Measurements from ENCODE around the gene SOX21.
A peak's percentile ranks its signal among the peaks of the same experiment; 100 is the strongest.
"Not testable (repeated sequence)": the region's sequence is repeated elsewhere in the genome, so short reads cannot be mapped to it uniquely, and the experiment has no call there.

SOX21 gene

DNA sequence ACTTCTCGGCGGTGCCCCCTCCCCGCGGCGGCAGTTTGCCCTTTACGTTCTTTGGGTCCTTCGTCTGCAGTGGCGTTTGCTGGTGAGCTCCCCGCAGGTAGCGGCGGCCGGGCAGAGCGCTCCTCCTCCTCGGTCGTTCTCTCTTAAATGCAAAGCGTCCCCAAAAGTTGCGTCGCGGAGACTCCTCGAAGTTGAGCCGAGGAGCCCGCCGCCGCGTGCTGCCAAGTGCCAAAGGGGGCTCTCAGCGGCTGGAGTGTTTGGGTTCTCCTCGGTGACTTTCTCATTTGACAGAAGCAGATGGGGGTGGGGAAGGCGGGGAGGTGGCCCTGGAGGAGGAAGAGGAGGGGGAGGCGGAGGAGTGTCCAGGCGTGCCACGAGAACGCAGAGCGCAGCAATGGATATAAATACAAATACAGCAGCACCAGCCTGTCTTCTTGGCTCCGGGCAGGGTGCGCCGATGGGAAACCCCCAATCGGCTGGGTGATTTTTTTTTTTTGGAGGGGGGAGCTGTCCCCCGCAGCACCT, at the start of gene SOX21:
SOX21 (minus strand) TSS at position 259 of the 525 bp plus-strand sequence. CDS start 496 bp downstream, outside the sequence.
- no peak for DNase-seq (ENCODE audit: low spot score)

DNA sequence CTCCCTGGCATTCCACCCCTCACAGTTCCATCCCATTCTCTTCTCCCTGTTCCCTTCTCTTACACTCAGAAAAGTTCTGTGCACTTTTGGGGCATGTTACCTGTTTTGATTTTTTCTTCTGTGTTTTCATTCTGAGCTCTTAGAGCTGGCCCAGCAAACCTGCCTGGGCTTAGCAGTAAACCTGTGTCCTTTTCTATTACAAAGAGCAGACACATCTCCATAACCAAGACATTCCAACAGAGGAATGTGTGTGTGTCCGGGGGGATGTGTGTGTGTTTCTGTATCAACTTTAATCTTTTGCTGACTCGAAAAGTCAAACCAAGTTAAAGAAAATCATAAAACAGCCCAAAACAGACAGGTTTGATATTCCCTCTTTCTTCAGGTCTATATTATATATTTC, 49.1 kb upstream of the SOX21 start:
- no peak for DNase-seq (ENCODE audit: low spot score)

- no peak for DNase-seq (ENCODE audit: low spot score)
Measured at GRCh38 chr13:94759120-94759728, 46.9 kb upstream of the SOX21 start.

DNA sequence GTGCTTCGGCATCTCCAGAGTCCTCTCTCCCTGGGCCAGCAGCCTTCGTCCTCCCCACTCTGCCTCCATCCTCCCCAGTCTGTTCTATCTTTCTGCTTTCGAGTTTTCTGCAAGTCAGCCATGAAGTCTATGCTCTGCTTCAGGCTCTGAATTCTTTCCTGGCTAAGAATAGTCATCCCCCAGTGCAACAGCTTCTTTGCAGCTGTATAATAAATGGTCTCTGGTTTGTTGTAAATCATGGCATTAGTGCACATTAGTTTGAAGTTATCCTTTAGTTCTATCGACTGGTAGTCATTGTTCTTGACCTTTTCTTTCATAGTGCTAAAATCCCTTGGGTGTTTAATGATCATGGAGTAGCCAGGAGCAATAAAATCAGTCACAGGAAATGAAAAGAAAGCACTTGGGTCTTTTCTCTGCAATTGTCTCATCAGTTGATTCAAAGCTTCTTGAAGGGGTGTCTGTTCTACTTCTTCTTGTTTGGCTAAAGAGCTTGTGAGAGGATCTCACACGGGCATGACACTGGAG, 46.2 kb upstream of the SOX21 start:
- DNase-seq (ENCODE audit: low spot score), result no peak

DNA sequence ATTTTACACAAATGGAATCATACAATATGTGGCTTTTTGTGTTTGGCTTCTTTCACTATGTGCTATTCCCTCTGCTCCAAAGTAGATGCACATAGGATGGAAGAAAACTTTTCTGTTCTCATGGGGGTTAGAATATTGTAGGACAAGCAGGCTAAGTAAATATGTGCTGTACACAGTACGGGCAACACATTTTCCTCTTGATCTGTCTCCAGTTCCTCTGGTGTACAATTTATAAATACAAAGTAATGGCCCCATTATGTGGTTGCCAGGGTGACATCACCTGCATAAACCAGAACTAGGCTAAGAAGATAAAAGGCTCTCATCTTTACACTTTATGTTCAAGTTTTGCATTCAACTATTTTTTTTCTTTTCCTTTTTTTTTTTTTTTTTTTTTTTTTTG, 41.0 kb upstream of the SOX21 start:
- DNase-seq (ENCODE audit: low spot score), result no peak

DNA sequence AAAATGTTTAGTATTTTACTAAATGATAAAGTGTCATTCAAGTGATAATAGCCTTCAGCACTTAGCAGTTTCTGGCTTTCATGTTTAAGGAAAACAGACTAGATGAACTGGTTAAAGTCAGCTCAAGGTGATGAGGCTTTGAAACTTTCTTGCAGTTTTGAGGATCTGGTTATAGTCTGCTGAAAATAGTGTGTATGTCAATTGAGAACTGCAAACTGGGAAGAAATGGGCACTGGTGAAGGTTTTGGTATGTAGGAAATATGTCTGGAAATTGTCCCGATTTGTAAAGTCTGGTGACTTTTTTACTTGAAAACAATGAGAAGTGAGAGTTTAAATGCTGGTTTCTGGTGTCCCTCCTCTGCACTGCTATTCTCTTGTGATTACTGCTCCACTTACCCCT, 36.8 kb upstream of the SOX21 start:
- no peak for DNase-seq (ENCODE audit: low spot score)

DNA sequence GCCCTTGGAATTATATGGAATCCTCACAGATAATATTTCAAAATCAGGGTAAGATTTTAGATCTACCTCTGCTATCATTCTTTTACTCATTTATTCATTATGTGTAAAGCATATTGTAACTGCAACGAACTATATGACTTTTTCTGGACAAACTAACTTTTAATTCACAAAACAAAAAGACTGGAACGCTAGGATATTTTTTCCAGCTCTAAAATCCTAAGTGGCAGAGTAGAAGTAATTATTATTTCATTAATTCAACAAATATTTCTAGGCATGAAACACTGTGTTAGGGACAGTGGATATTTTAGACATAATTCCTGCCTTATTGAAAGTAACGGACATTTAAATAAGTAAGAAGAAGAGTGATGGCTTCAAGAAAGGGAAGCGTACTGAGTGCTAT, 26.9 kb upstream of the SOX21 start:
- no peak for DNase-seq (ENCODE audit: low spot score)

DNA sequence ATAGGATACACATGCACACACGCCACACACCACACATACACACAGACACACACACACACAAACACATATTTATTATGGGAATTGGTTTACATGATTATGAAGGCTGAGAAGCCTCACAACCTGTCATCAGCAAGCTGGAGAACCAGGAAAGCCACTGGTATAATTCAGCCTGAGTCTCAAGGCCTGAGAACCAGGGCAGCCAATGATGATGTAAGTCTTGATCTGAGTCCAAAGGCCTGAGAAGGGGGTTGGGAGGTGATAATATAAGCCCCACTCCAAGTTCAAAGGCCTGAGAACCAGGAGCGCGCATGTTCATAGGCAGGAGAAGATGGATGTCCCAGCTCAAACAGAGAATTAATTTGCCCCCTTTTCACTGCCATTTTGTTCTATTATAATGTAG, 18.7 kb upstream of the SOX21 start:
- no peak for DNase-seq (ENCODE audit: low spot score)

DNA sequence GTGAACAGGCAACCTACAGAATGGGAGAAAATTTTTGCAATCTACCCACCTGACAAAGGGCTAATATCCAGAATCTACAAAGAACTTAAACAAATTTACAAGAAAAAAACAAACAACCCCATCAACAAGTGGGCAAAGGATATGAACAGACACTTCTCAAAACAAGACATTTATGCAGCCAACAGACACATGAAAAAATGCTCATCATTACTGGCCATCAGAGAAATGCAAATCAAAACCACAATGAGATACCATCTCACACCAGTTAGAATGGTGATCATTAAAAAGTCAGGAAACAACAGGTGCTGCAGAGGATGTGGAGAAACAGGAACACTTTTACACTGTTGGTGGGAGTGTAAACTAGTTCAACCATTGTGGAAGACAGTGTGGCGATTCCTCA, 17.6 kb upstream of the SOX21 start:
- not testable (repeated sequence) for DNase-seq (ENCODE audit: low spot score)

DNA sequence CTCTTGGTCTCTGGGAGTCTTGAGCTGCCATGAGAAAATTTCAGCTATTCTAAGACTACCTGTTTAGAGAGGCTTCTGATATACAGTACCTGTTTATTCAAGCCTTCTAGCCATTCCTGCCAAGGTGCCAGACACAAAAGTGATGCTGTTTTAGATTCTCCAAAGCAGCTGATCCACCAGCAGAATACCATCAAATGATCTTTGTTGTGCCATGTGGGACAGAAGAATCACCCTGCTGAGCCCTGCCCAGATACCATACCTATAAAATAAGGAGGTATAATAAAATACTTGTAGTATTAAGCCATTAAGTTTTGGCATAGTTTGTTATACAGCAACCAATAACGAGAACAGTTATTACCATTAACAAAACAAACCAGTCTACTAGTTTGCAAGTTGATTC, 14.1 kb upstream of the SOX21 start:
- DNase-seq (ENCODE audit: low spot score), result no peak

DNA sequence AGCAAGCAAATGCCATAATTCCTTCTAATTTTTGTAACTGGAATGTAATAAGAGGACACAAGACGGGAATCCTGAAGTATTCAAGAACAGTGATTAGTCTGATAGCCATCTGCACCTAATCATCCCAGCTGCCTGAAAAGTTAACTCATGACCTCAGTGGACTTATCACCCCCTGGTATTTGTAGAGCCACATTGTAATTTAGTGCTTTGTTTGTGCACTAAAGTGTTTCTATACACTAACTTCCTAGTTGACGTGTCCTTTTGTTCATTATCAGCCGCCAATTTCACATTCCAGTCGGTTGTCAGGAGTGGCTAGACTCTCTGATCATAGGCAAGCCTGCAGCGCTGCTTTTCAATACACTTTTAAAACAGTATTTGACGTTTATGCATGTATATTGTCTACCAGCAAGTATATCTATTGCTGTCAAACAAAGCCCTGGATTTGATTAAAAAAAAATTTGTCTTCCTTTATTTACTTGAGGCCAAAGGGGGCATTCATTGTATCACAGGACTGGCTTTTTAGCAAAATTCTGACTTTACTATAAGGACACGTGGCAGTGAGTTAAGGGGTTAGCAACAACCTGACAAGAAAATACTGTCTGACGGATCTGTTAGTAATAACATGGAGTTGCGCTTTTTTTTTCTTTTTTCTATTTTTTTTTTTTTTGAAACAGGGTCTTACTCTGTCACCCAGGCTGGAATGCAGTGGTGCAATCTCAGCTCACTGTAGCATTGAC, 10.4 kb upstream of the SOX21 start:
- DNase-seq (ENCODE audit: low spot score), result no peak

DNA sequence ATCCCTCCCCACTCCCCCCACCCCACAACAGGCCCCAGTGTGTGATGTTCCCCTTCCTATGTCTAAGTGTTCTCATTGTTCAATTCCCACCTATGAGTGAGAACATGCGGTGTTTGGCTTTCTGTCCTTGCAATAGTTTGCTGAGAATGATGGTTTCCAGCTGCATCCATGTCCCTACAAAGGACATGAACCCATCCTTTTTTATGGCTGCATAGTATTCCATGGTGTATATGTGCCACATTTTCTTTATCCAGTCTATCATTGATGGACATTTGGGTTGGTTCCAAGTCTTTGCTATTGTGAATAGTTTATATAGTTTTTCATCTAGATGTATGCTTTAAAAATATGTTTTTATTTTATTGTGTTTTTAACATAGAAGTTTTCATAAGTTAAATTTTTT, 6.4 kb upstream of the SOX21 start:
- not testable (repeated sequence) for DNase-seq (ENCODE audit: low spot score)

DNA sequence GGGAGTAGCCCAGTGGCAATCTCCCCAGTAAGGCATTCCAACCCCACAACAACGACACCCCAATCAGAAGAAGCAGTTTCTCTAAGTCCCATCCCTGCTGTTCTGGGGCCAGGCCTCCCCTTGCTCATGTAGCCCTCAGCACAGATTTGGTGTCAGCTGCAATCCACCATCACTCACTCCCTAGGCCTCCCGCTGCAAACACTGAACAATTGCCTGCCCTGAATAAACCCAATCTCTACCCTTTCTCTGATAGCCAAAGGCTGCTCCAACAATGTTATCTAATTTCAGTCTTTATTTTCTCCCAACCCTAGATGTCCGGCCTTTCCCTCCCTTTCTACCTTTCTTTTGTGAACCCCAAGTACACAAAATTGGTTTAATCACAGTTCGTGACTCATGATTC, 5.6 kb upstream of the SOX21 start:
- no peak for DNase-seq (ENCODE audit: low spot score)

DNA sequence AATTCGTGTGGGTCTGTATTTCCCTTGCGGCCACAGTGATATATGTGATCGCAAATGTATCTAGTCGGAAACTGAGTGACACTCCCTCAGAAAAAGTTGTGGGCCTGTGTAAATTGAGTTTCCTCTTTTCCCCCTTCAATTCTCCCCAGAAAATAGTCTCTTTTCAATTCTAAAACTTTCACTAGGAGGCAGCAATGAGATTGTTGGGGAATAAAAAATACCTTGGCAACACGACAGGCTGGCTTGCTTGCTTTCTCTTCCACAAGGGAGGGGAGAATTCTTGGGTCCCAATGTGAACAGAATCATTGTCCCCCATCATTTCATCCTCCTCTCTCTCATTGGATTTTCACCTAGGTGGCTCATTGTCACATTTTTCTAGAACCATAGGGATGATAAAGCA, 3.7 kb upstream of the SOX21 start:
- no peak for DNase-seq (ENCODE audit: low spot score)

GRCh38 chr13:94713561-94714182, 1.3 kb upstream of the SOX21 start:
- DNase-seq (ENCODE audit: low spot score), result no peak

DNA sequence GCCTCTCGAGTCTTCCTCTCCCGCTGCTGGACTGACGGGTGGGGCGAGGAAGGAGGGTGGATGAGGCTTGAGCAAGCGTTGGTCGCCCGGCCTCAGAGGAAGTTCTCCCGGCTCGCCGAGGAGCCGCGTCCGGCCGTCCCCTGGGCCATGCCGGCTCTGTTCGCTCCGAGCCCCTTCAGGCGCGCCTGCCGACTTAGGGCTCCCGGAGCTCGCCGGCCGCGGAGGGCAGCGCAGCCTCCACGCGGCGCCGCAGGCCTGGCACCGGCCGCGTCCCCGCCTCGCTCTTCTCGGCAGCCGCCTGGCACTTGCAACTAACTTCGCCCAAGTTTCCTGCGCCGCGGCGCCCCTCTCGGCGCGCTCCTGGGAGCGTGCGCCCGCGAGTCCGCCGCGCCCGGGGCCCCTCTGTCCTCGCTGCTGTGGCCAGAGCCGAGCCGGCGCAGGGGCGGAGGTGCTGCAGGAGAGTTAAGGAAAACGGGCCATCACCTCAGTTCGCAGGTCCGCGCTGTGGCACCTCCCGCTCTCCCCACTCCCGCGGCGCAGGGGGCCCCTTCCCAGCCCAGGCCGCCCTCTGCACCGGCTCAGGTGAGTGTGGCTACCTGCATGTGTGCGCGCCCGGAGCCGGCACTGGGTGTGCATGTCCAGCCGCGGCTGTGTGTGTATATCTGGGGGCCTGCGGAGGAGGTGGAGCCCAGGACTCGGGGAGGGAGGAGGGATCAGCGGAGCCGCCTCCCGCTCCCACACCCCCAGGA, 641 bp upstream of the SOX21 start:
- peak; percentile 74 for DNase-seq (ENCODE audit: low spot score)

GRCh38 chr13:94711561-94712286, 621 bp downstream of the SOX21 start:
- peak; percentile 82 for DNase-seq (ENCODE audit: low spot score)

DNA sequence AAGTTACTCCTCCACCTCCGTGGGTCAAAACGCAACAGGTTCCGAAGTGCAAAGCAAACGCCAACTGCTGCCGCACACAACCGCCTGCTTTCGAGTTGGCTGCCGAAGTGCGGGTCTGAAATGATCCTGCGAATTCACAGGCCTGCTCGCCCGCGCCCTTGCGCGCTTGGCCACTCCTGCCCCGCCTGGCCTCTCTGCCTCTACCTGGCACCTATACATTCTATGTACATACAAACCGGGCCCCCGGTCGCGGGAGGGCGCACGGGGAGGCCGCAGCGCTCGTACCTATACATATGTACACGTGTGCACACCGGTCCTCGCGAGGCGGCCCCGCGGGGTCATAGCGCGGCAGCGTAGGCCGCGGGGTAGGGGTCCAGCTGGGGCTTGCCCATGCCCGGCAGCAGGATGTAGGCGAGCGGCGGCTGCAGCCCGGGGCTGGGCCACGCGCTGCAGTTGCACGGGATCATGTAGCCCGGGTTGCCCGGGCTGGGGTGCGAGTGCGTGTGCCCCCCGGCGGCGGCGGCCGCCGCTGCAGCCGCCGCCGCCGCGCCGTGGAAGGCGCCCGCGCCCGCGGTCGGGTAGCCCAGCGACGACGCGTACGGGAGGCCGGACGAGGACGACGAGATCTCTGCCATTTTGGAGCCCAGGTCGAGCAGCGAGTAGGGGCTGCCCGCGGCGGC, 1.3 kb downstream of the SOX21 start:
- peak; percentile 89 for DNase-seq (ENCODE audit: low spot score)

- no peak for DNase-seq (ENCODE audit: low spot score)
Measured at GRCh38 chr13:94710065-94710781, 2.1 kb downstream of the SOX21 start.

Data from D341Med (cell line).